Ectodermal cell (in vitro differentiated cells): ENCODE data around the gene TMEM26.

ENCODE experiments used
- H3K27ac ChIP-seq: 2 replicates; pipeline ENCODE4 v1.7.0; 2013; ENCODE audit warnings: mild to moderate bottlenecking, low read depth, low read length; ENCODE audit not compliant: insufficient read depth, poor library complexity, severe bottlenecking
- H3K27me3 ChIP-seq: 2 replicates; pipeline ENCODE4 v1.7.0; 2013; ENCODE audit warnings: mild to moderate bottlenecking, low read length; ENCODE audit not compliant: insufficient read depth, control insufficient read depth, poor library complexity, severe bottlenecking
- H3K36me3 ChIP-seq: one replicate; pipeline ENCODE4 v1.7.0; 2013; ENCODE audit warnings: low read length; ENCODE audit not compliant: control insufficient read depth, insufficient read depth
- H3K4me1 ChIP-seq: one replicate; pipeline ENCODE4 v1.7.0; 2013; ENCODE audit warnings: low read length; ENCODE audit not compliant: control insufficient read depth, insufficient read depth
- H3K4me3 ChIP-seq: 2 replicates; pipeline ENCODE4 v1.7.0; 2013; ENCODE audit warnings: low read depth, low read length, control low read depth; ENCODE audit not compliant: insufficient read depth
- H3K9me3 ChIP-seq: 2 replicates; pipeline ENCODE4 v1.7.0; 2013; ENCODE audit warnings: mild to moderate bottlenecking, low read length, moderate library complexity; ENCODE audit not compliant: control insufficient read depth
- WGBS, 2 experiments: methylation state at CpG; one replicate each; pipeline ENCODE4 v1.1.7; 2013; ENCODE audit warnings: missing lambda C conversion rate in 2 of 2; 5-methylcytosine and 5-hydroxymethylcytosine counted together

TMEM26 gene

DNA sequence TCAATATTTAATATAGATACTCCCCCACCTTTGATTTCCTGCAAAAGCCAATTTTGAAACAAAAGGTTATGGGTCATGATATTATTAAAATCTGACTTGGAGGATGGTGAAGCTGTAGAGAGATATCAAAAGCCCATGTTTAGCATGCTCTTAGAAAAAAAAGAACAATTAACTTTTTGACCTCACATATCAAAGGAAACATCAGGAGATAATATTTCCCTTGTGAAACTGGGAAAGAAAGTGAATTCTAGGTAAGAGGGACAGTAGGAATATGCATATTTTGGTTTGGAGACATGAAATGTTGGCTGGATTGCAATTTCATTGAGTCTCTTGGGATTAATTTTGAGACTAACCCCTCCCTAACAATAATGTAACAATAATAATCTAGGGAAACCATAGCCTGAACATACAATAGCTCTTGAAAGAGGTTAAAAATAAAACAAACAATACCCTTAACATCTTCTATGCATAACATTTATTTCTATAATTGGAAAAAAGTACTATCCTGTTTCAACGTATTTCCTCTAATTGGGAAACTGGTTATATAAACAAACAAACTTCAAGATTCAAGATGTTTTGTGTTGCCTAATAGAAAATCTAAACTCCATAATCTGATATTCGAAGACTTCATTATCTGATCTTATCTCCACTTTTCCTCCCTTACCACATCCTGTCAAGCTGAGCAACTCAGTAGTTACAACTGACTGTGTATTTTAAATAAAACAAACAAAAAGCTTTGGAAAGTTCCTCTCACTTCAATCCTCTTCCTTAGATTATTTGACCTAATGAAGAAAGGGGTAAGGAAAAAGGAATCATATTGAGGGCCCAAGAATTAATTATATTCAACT, 14.8 kb downstream of the TMEM26 start:
- Histone ChIP-seq H3K27ac (no peak overlapping the region), H3K36me3 (no peaks in the 10 kb centered on the region), H3K4me3 (no peak overlapping the region), H3K27me3 (no peaks in the 10 kb centered on the region), H3K9me3 (no peaks in the 10 kb centered on the region), H3K4me1 (no peaks in the 10 kb centered on the region)
- 91 to 100% methylated on average over 1 to 2 of the region's 2 CpGs for WGBS, 2 experiments

GRCh38 chr10:61423178-61423577, 30.0 kb downstream of the TMEM26 start:
- Histone ChIP-seq H3K36me3 (no peaks in the 10 kb centered on the region), H3K27me3 (no peaks in the 10 kb centered on the region), H3K4me1 (no peaks in the 10 kb centered on the region), H3K9me3 (no peaks in the 10 kb centered on the region), H3K27ac (no peak overlapping the region), H3K4me3 (no peak overlapping the region)
- WGBS, 2 experiments: 89 to 100% methylated on average over 1 of the region's 1 CpG

GRCh38 chr10:61417661-61418060, 35.5 kb downstream of the TMEM26 start:
- Histone ChIP-seq H3K4me1 (no peaks in the 10 kb centered on the region), H3K4me3 (no peak overlapping the region), H3K36me3 (no peaks in the 10 kb centered on the region), H3K27me3 (no peaks in the 10 kb centered on the region), H3K27ac (no peak overlapping the region), H3K9me3 (no peaks in the 10 kb centered on the region)
- WGBS, 2 experiments: 91 to 100% methylated on average over 1 to 2 of the region's 2 CpGs

GRCh38 chr10:61415824-61416223, 37.4 kb downstream of the TMEM26 start:
- H3K27ac ChIP-seq: no peak overlapping the region
- no peak overlapping the region for H3K4me3 ChIP-seq
- no peaks in the 10 kb centered on the region for H3K9me3 ChIP-seq
- no peaks in the 10 kb centered on the region for H3K4me1 ChIP-seq
- no peaks in the 10 kb centered on the region for H3K27me3 ChIP-seq
- H3K36me3 ChIP-seq: no peaks in the 10 kb centered on the region

GRCh38 chr10:61411706-61412105, 41.5 kb downstream of the TMEM26 start:
- WGBS, 2 experiments: 97% methylated on average over 1 to 2 of the region's 2 CpGs

DNA sequence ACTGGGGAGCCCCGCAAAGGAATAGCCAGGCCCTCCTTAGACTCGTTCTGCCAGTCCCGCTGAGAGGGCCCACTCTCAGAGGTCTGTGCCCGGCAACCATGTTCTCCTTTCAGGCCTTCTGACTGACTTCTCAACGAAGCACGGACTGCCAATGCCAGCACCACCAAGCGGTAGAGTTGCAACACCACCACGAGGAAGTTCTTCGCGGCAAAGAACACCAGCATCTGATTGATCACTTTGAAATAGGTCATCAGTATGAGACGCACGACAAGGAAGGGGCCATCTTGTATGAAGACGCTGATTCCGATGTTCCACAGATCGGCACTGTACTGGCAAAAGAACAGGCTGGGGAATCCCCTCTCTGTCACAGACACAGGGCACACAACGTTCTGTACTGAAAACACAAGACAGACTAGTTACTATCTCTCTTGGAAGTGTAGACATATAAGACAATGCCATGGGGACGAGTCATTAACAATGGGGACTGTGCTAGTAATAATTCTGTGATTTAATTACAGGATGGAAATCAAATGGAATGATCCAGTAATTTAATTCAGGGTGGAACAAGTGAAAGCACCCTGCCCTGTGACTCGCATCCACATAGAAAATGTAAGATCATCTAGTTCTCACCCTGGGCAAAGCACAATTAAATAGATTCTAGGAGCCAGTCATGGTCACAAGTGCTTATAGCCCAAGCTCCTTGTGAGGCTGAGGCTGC, 42.7 kb downstream of the TMEM26 start:
- no peak overlapping the region for H3K4me3 ChIP-seq
- WGBS, 2 experiments: 93 to 95% methylated on average over 18 of the region's 18 CpGs
- no peaks in the 10 kb centered on the region for H3K27me3 ChIP-seq
- no peaks in the 10 kb centered on the region for H3K4me1 ChIP-seq
- H3K27ac ChIP-seq: no peak overlapping the region
- no peaks in the 10 kb centered on the region for H3K36me3 ChIP-seq
- H3K9me3 ChIP-seq: no peaks in the 10 kb centered on the region

More at GRCh38 chr10:61411706-61412105, 41.5 kb downstream of the TMEM26 start:
- H3K27me3 ChIP-seq: no peaks in the 10 kb centered on the region
- no peak overlapping the region for H3K4me3 ChIP-seq
- no peak overlapping the region for H3K27ac ChIP-seq
- H3K9me3 ChIP-seq: no peaks in the 10 kb centered on the region
- no peaks in the 10 kb centered on the region for H3K4me1 ChIP-seq
- no peaks in the 10 kb centered on the region for H3K36me3 ChIP-seq

DNA sequence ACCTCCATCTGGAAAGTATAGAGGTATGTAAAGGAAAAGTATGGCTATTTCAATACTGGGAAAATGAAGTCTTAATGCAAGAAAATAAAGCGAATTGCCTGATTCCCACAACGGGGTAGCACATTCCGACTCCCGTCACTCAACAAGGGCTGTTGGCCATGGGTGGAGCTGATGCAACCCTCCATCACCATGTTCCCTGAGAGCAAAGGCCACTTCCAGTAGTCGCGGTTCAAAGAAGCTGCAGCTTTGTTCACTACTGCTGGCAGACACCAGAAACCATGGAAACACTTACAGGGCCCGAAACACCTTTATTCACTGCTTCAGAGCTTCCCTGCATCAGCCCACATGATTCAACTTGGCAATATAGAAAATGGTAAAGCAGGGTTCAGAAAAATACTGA, 44.0 kb downstream of the TMEM26 start:
- WGBS, 2 experiments: 93 to 95% methylated on average over 7 of the region's 7 CpGs
- H3K9me3 ChIP-seq: no peaks in the 10 kb centered on the region

GRCh38 chr10:61408105-61408504, 45.1 kb downstream of the TMEM26 start:
- WGBS, 2 experiments: 92 to 94% methylated on average over 4 of the region's 4 CpGs

More for the DNA sequence above, 44.0 kb downstream of the TMEM26 start:
- Histone ChIP-seq H3K27me3 (no peaks in the 10 kb centered on the region), H3K36me3 (no peaks in the 10 kb centered on the region), H3K4me1 (no peaks in the 10 kb centered on the region), H3K4me3 (no peak overlapping the region), H3K27ac (no peak overlapping the region)

GRCh38 chr10:61406736-61407135, 46.4 kb downstream of the TMEM26 start:
- Histone ChIP-seq H3K27ac (no peak overlapping the region), H3K4me3 (no peak overlapping the region), H3K4me1 (no peaks in the 10 kb centered on the region), H3K27me3 (no peaks in the 10 kb centered on the region), H3K36me3 (no peaks in the 10 kb centered on the region), H3K9me3 (no peaks in the 10 kb centered on the region)
- 91 to 96% methylated on average over 3 of the region's 3 CpGs for WGBS, 2 experiments

More at GRCh38 chr10:61408105-61408504, 45.1 kb downstream of the TMEM26 start:
- Histone ChIP-seq H3K36me3 (no peaks in the 10 kb centered on the region), H3K27ac (no peak overlapping the region), H3K4me1 (no peaks in the 10 kb centered on the region), H3K4me3 (no peak overlapping the region), H3K9me3 (no peaks in the 10 kb centered on the region), H3K27me3 (no peaks in the 10 kb centered on the region)

GRCh38 chr10:61406242-61406641, 46.9 kb downstream of the TMEM26 start:
- no peaks in the 10 kb centered on the region for H3K9me3 ChIP-seq
- H3K36me3 ChIP-seq: no peaks in the 10 kb centered on the region
- no peak overlapping the region for H3K27ac ChIP-seq
- H3K4me3 ChIP-seq: no peak overlapping the region
- no peaks in the 10 kb centered on the region for H3K27me3 ChIP-seq
- H3K4me1 ChIP-seq: no peaks in the 10 kb centered on the region
